AG04449 (cell line): Measurements from ENCODE around the gene GDF7.

ENCODE experiments used
- CTCF ChIA-PET: fragments of 350-600 bp; formaldehyde crosslinking; extraction: SDS; loops from one replicate; lab custom pipeline; 2021; ENCODE audit warnings: antibody characterized with exemption; lab: Yijun Ruan, JAX
- POLR2A ChIA-PET: fragments of 400-600, 350-600 bp; formaldehyde crosslinking; extraction: SDS; loops from one replicate; lab custom pipeline; 2020; ENCODE audit warnings: antibody characterized with exemption, inconsistent platforms; lab: Yijun Ruan, JAX
- DNase-seq: peaks from one replicate; pipeline ENCODE4 v3.0.0-alpha.2; 2010; ENCODE audit warnings: low read depth, low spot score
- H3K4me3 ChIP-seq: 2 replicates; pipeline ENCODE4 v1.5.1; 2011; ENCODE audit warnings: low read depth, mild to moderate bottlenecking, control low read depth, low read length
- CTCF ChIP-seq: IDR thresholded peaks from one replicate; pipeline ENCODE4 v1.5.1; 2011; ENCODE audit warnings: mild to moderate bottlenecking, moderate library complexity, low read length, control low read depth, inconsistent platforms; ENCODE audit not compliant: insufficient read depth; ENCODE audit errors: missing control alignments

The GDF7 gene

GRCh38 chr2:20674309-20674965 lies 7.5 kb downstream of the GDF7 start:
- ChIA-PET CTCF (interaction anchor here (0.9 to 11.2 kb wide), 5 partner anchors 12 to 288 kb away, joined by 3 to 108 read pairs (median 22); partner anchors contain the start of gene HS1BP3), POLR2A (interaction anchor here (0.9 kb wide), 1 partner anchor 241 kb away, joined by 3 read pairs; no protein-coding TSS in a partner anchor)
- DNase-seq: no peak
- TF ChIP-seq CTCF: no peak
- no peak overlapping the region for H3K4me3 ChIP-seq

- peak; percentile 37 for DNase-seq
- CTCF ChIA-PET: interaction anchor here (0.7 to 11.2 kb wide), 7 partner anchors 9 to 288 kb away, joined by 3 to 108 read pairs (median 4); partner anchors contain the start of gene HS1BP3
- no peak for TF ChIP-seq CTCF
- POLR2A ChIA-PET: interaction anchor here (0.7 to 0.9 kb wide), 3 partner anchors 148 to 241 kb away, joined by 3 read pairs; partner anchors contain the start of genes LDAH and RHOB
- no peak overlapping the region for H3K4me3 ChIP-seq
Measured at GRCh38 chr2:20674974-20675679, 8.2 kb downstream of the GDF7 start.

- DNase-seq: no peak
- CTCF ChIA-PET: interaction anchor here (0.7 to 11.2 kb wide), 8 partner anchors 10 to 287 kb away, joined by 3 to 108 read pairs (median 4); partner anchors contain the start of gene HS1BP3
- POLR2A ChIA-PET: interaction anchor here (0.7 to 0.8 kb wide), 2 partner anchors 147 to 229 kb away, joined by 3 read pairs; partner anchors contain the start of genes LDAH and RHOB
- no peak overlapping the region for H3K4me3 ChIP-seq
- no peak for TF ChIP-seq CTCF
Measured at GRCh38 chr2:20675701-20676352, 8.9 kb downstream of the GDF7 start.

- H3K4me3 ChIP-seq: no peak overlapping the region
- POLR2A ChIA-PET: no interaction called here
- CTCF ChIA-PET: interaction anchor here (0.9 to 11.2 kb wide), 12 partner anchors 9 to 286 kb away, joined by 3 to 108 read pairs (median 4); partner anchors contain the start of gene HS1BP3
- no peak for DNase-seq
- TF ChIP-seq CTCF: no peak
Measured at GRCh38 chr2:20676353-20677215, 9.6 kb downstream of the GDF7 start.

- ChIA-PET POLR2A (no interaction called here), CTCF (interaction anchor here (0.8 to 11.2 kb wide), 13 partner anchors 8 to 285 kb away, joined by 3 to 108 read pairs (median 4); partner anchors contain the start of gene HS1BP3)
- H3K4me3 ChIP-seq: no peak overlapping the region
- DNase-seq: no peak
- no peak for TF ChIP-seq CTCF
Measured at GRCh38 chr2:20677301-20678085, 10.5 kb downstream of the GDF7 start.
